GM18511 (cell line): ENCODE results near the gene CCDC180.
"Not testable (repeated sequence)": the region's sequence is repeated elsewhere in the genome, so short reads cannot be mapped to it uniquely, and the experiment has no call there.

Experiments
- ATAC-seq: cut with Tn5 transposase; IDR thresholded peaks from one replicate; pipeline ENCODE4 v1.9.1; 2021; ENCODE audit warnings: mild to moderate bottlenecking, moderate library complexity; ENCODE audit not compliant: unreplicated experiment

CCDC180 gene

DNA sequence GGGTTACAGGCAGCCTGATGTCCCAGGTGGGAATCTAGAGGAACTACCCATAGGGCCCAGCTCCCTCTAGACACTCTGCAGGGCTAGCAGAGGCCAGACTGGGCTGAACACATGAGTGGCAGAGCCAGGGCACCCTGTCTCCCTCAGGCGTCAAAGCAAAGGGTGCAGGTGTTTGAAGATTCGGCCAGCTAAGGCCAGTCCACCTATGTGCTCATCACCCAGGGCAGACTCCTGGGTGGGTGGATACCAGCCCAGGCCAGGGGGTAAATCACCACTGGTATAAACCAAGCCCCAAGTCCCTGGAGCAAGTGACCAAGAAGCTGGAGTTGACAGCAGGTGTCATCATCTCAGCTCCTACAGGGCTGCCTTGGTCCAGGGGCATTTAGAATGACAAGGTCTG lies 3.4 kb downstream of the CCDC180 start:
- no peak for ATAC-seq

- ATAC-seq: no peak
Measured at GRCh38 chr9:97311798-97312500, 4.5 kb downstream of the CCDC180 start.

DNA sequence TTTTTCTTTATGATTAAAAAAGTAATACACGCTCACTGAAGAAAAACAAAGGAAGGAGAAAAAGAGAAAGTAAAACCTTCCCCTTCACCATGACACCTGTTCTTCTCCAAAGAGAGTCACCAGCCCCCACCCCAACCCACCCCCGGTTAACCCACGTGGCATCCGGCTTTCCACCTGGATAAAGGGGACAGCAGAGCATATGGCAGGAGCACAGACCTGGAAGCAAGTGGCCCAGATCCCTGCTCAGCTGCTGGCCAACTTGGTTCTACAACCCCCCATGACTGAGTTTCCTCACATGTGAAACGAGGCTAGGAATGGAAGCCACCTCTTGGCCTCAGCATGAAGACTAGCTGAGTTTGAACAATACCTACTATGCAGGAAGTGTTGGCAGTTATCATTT lies 5.1 kb downstream of the CCDC180 start:
- no peak for ATAC-seq

GRCh38 chr9:97313243-97313642 lies 5.8 kb downstream of the CCDC180 start:
- ATAC-seq: no peak

DNA sequence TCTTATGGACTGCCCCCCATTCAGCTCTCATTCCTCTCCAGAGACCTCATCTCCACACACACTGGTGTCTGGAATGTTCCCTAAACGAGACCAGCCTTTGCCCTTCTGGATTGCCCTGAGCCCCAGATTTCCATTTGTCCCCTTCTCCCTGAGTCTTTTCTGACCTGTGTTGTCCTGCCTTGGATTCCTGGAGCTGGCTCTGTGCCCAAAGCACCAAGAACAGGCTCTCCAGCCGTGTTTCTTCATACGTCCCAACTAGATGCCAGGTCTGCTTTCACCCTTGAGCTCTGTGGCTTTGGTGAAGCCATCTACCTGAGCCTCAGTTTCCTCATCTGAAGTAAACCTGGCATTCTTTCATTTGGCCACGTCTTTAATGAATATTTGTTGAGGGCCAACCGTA lies 6.3 kb downstream of the CCDC180 start:
- ATAC-seq: no peak

DNA sequence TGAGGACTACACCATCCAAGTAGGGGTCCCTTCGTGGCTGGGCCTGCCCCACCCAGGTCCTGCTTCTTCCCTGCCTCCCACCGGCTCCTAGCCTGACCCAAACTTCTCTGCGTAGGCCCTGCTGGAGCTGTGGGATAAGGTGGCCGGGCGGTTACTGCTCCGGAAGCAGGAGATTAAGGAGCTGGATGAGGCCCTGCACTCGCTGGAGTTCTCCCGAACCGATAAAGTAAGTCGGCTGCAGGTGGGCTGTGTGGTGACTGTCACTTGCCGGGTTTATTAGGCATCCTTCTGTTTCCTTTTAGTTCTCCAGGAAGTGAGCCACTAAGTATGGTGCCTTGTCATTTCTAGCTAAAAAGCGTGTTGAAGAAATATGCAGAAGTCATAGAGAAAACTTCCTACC lies 7.0 kb downstream of the CCDC180 start:
- ATAC-seq: no peak

DNA sequence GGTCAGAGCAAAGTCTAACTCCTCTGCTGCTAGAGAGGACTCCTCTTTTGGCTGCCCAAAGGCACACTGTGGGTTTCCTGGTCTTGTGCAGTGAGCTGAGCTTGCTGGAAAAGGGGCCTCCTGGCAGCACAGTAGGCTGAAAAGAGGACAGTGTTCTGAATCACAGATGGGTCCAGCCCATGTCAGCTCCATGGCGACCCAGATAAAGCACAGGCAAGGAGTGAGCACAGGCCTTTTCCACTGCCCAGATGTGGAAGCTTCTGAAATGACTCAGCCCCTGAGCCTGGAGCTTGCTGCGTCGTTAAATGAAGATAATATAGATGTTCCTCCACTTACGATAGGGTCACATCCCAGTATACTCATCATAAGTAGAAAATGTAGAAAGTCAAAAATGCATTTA lies 8.1 kb downstream of the CCDC180 start:
- no peak for ATAC-seq

DNA sequence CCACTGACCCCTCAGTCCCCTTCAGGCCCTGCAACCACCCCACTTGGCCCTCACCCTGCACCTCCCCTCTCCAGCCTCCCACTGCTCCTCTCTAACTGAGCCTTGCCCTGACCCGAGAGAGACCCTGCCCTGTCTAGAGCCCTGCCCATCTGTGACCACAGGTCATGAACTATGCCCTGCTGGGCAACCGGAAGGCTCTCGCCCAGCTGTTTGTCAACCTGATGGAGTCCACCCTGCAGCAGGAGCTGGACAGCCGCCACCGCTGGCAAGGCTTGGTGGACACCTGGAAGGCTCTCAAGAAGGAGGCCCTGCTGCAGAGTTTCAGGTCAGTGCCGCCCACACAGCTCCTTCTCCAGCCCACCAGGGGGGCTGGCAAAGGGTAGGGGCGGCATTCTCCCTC lies 9.4 kb downstream of the CCDC180 start:
- no peak for ATAC-seq

DNA sequence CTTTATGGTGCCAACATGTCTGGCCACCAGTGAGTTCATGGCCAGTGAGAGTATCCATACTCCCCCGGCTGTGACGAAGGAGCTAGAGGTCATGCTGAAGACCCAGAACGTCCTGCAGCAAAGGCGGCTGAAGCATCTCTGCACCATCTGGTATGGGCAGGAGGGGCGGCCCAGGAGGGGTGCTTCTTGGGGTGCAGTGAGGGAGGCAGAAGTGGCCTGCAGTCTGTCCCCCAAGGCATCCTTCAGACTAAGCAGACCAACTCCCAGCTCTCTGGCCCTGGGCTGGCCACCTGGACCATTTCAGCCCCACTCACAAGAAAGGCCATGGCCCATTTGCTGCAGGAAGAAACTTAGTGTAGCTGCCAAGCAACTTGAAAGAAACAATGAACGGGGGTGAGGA lies 11.0 kb downstream of the CCDC180 start:
- ATAC-seq: no peak

- no peak for ATAC-seq
Measured at GRCh38 chr9:97319395-97319794, 11.9 kb downstream of the CCDC180 start.

DNA sequence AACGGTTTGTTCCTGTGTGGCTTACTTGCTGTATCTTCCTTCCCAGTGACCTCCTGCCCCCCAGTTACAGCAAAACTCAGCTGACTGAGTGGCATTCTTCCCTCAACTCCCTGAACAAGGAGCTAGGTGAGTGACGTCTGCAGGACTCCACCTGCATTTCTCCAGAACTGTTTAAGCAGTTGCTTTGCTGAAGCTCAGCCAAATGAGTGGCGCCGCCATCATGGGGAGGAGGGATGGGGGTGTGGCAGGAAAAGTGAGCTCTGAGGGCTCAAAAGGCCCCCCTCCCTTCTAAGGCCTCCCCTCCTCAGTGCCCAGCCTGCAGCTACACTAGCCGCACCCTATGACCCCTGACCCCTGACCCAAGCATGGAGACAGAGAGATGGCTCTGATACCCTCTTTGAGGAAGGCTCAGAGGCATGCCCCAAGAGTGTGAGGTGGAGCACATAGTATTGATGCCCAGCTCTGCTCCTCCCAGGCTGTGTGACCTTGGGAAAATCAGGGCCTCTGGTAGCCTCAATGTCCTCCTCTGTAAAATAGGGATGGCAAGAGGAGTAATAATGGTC lies 12.7 kb downstream of the CCDC180 start:
- no peak for ATAC-seq

- ATAC-seq: no peak
Measured at GRCh38 chr9:97321251-97321650, 13.8 kb downstream of the CCDC180 start.

- ATAC-seq: no peak
Measured at GRCh38 chr9:97321691-97322090, 14.2 kb downstream of the CCDC180 start.

DNA sequence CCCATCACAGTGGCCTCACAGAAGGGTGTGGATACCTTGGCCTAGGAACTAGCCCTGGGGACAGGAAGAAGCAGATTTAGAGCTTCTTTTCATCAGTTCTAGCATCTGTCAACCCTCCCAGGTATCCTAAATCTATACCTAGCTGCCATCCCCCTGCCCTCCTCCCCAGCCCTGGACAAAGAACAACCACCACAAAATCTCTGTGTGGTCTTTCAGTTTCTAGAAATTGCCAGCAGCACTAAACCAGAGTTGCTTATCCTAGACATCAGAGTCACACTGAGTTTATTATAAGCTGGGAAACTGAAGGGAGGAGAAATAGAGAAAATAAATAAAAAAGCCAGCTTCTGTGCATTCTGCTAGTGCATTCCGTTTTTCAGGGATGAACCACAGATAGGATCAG lies 14.6 kb downstream of the CCDC180 start:
- ATAC-seq: no peak

- ATAC-seq: no peak
Measured at GRCh38 chr9:97324954-97325353, 17.5 kb downstream of the CCDC180 start.

DNA sequence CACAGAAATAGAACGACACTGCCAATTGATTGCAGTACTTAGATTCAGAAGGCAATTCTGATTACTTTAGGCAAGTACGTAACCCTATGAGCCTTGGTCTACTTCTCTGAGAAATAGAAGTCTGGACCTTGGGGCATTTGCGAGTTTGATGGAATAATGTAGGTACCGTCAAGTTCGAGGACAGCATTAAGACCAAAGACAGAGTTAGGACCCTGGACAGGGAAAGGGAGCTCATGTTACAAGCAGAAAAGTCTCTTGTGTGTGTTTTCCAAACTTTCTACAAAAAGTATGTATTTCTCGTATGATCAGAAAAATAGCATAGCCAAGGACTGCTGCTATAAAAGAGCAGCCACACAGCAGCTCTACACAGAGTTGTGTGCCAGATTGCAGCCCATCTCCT lies 20.1 kb downstream of the CCDC180 start:
- ATAC-seq: no peak

DNA sequence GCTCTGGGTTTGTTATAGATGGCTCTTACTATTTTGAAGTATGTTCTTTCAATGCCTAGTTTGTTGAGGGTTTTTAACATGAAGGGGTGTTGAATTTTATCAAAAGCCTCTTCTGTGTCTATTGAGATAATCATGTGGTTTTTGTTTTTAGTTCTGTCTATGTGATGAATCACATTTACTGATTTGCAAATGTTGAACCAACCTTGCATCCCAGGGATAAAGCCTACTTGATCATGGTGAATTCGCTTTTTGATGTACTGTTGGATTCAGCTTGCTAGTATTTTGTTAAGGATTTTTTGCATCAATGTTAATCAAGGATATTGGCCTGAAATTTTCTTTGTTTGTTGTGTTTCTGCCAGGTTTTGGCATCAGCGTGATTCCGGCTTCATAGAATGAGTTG lies 25.5 kb downstream of the CCDC180 start:
- ATAC-seq: no peak

DNA sequence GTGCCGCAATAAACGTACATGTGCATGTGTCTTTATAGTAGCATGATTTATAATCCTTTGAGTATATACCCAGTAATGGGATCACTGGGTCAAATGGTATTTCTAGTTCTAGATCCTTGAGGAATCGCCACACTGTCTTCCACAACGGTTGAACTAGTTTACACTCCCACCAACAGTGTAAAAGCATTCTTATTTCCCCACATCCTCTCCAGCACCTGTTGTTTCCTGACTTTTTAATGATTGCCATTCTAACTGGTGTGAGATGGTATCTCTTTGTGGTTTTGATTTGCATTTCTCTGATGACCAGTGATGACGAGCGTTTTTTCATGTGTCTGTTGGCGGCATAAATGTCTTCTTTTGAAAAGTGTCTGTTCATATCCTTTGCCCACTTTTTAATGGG lies 28.2 kb downstream of the CCDC180 start:
- ATAC-seq: not testable (repeated sequence)

DNA sequence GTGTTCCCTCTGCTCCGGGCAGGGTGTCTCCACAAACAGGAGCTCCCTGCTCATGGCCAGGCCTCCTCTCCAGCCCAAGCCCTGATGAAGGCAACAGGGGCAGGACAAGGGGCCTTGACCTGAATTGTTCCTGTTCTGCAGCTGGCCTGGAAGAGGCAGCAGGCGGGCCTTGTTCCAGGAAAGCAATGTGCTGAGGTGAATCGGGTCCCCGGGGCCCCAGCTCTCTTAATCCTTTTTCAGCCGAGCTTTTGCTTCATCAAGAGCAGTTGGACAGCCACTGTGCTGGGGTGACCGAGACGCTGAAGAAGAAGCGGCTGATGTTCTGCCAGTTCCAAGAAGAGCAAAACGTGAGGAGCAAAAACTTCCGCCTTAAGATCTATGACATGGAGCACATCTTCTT lies 41.4 kb downstream of the CCDC180 start:
- no peak for ATAC-seq

- ATAC-seq: no peak
Measured at GRCh38 chr9:97349400-97349799, 41.9 kb downstream of the CCDC180 start.

DNA sequence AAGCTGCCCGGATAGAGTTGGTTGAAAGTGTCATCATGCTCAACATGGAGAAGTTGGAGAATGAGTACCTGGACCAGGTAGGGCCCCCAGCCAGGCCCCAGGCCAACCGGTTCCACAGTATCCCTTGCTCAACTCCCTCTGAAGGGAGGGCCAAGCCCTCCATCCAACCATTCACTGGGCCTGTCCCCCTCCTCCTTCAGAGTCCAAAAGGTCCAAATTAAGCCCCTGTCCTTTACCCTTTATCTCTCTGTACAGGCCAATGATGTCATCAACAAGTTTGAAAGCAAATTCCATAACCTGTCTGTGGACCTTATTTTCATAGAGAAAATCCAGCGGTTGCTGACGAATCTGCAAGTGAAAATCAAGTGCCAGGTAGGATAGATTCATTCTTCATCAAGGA lies 47.2 kb downstream of the CCDC180 start:
- ATAC-seq: no peak

DNA sequence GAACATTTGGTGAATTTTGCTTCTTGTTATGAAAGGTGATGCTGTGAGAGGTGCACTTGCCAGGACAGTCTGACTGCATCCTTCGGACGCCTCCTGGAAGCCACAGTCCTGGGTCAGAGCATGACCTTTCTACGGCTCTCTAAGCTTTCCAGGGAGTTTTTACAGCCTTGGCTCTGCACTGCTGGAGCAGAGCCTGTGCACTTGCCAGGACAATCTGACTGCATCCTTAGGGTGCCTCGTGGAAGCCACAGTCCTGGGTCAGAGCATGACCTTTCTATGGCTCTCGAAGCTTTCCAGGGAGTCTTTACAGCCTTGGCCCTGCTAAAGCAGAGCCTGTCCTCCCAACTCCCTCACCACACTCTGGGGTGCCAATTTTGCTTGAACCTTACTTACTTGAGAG lies 49.6 kb downstream of the CCDC180 start:
- ATAC-seq: no peak
